Spleen (tissue), 7 donors: ENCODE measurements around the gene PPFIA1.

Experiments used
- CTCF ChIP-seq, 11 experiments: fragments of 200-600 bp in 7 of 11; fragments of 450-650 bp in 4 of 11; sonication (generic) in 4 of 11; IDR thresholded peaks in 8 of 11; conservative IDR thresholded peaks in 3 of 11; 1 replicate in 7 of 11; 2 replicates in 4 of 11; pipeline versions ENCODE4 v1.4.0 to v1.8.0; 2016 to 2021; ENCODE audit warnings: antibody characterized with exemption in 11 of 11, inconsistent platforms in 4 of 11, mild to moderate bottlenecking in 1 of 11
- POLR2A ChIP-seq, 3 donors: fragments of 450-650 bp; IDR thresholded peaks; one replicate each; pipeline ENCODE4 v1.5.1; 2017; ENCODE audit warnings: antibody characterized with exemption in 3 of 3, mild to moderate bottlenecking in 1 of 3
- POLR2AphosphoS5 ChIP-seq, 3 donors: sonication (generic); formaldehyde crosslinking; IDR thresholded peaks; one replicate each; pipeline ENCODE4 v1.5.1; 2017; ENCODE audit warnings: antibody characterized with exemption in 3 of 3
- donor health status: DM: no; HTN: no; CAD: no; lungs with moderate emphysema.
- donor health status: DM: no; HTN: no; CAD: no.
- donor health status: DM: no; HTN: no; CAD: no.

GRCh38 chr11:70226967-70227366, 43.5 kb upstream of the PPFIA1 start:
- TF ChIP-seq CTCF (IDR thresholded peaks at IDR 0.05 in 8 of 11, conservative IDR thresholded peaks at IDR 0.05 in 3 of 11) (no peak), POLR2A (IDR thresholded peaks at IDR 0.05) (no peak), POLR2AphosphoS5 (IDR thresholded peaks at IDR 0.05) (no peak)
